ENCODE measurements around the gene STAU1.

DNA sequence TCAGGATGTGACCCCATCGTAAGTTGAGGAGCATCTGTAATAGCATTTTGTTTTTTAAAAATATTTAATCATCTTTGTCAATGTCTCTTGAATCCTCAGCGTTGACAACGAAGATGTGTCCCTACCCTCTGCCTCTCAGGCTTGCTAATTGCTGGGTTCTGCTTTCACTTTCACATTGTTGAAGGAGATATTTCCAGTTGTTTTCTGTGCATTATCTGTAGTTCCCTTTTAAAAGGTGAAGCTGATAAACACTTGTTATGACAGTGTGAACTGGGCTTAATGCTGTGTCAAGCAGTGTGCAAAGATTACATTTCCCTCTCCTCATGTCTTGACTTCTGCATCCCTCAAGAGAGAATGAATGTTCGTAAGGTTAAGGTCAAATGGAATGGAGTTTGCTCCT, 87.2 kb downstream of the STAU1 start:
- TF ChIP-seq JUNB (IDR thresholded peaks at IDR 0.05) (no peak), POLR2AphosphoS5 (IDR thresholded peaks at IDR 0.05; ENCODE audit: low read length) (no peak), RB1 (IDR thresholded peaks at IDR 0.05; ENCODE audit: borderline replicate concordance) (no peak), SPI1 (IDR thresholded peaks at IDR 0.05; ENCODE audit: borderline replicate concordance, insufficient read depth, low read depth, low read length) (no peak), ETV6 (conservative IDR thresholded peaks at IDR 0.05 in 1 of 2, IDR thresholded peaks at IDR 0.05 in 1 of 2; ENCODE audit: borderline replicate concordance in 1 of 2, low read depth in 1 of 2) (no peak), EZH2 (IDR thresholded peaks at IDR 0.05; ENCODE audit: borderline replicate concordance, control insufficient read depth, low read depth, low read length) (no peak), ZZZ3 (IDR thresholded peaks at IDR 0.05; ENCODE audit: control insufficient read depth, insufficient read length, low read depth) (no peak), FOS (IDR thresholded peaks at IDR 0.05; ENCODE audit: borderline replicate concordance, extremely low read depth, insufficient read length) (no peak), CREB1 (IDR thresholded peaks at IDR 0.05; ENCODE audit: low read depth) (no peak)
- TF ChIP-seq, protein P1, sequence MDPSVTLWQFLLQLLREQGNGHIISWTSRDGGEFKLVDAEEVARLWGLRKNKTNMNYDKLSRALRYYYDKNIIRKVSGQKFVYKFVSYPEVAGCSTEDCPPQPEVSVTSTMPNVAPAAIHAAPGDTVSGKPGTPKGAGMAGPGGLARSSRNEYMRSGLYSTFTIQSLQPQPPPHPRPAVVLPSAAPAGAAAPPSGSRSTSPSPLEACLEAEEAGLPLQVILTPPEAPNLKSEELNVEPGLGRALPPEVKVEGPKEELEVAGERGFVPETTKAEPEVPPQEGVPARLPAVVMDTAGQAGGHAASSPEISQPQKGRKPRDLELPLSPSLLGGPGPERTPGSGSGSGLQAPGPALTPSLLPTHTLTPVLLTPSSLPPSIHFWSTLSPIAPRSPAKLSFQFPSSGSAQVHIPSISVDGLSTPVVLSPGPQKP (IDR thresholded peaks at IDR 0.05; ENCODE audit: low read depth, low read length) = no peak
